MCF 10A (cell line): ENCODE data around the gene CXorf38. TPM values are rescaled to one million over a fixed set of nuclear protein-coding genes. Genes with fewer than 3 reads are reported as not detected.

ENCODE experiments used
- BruUV-seq: library from RNA; stranded (reverse); fragments of 400-500 nt; replicated peaks from 2 replicates; lab custom pipeline; 2021; lab: Mats Ljungman, UMichigan
- CTCF ChIA-PET: fragments of 300-600 bp; sonication (Branson Sonifier 250); formaldehyde crosslinking; extraction: SDS; loops from one replicate; lab custom pipeline; 2021; ENCODE audit warnings: antibody characterized with exemption, inconsistent platforms; lab: Yijun Ruan, JAX
- POLR2A ChIA-PET: fragments of 300-600, 350-650 bp; sonication (Branson Sonifier 250); formaldehyde crosslinking; extraction: SDS; loops from one replicate; lab custom pipeline; 2020; ENCODE audit warnings: antibody characterized with exemption, inconsistent platforms; lab: Yijun Ruan, JAX
- DNase-seq: peaks from one replicate; pipeline ENCODE4 v3.0.0-alpha.2; 2018; ENCODE audit not compliant: unreplicated experiment
- H3K27ac Mint-ChIP-seq: one replicate; pipeline ENCODE4 v1.8.0; 2022; ENCODE audit warnings: mild to moderate bottlenecking, low read depth, mixed read lengths; ENCODE audit not compliant: unreplicated experiment
- H3K27me3 Mint-ChIP-seq: one replicate; pipeline ENCODE4 v1.8.0; 2022; ENCODE audit warnings: mixed read lengths; ENCODE audit not compliant: insufficient read depth, unreplicated experiment
- H3K36me3 Mint-ChIP-seq: one replicate; pipeline ENCODE4 v1.8.0; 2022; ENCODE audit warnings: mild to moderate bottlenecking, moderate library complexity, mixed read lengths; ENCODE audit not compliant: insufficient read depth, unreplicated experiment
- H3K4me1 Mint-ChIP-seq: one replicate; pipeline ENCODE4 v1.8.0; 2022; ENCODE audit warnings: mixed read lengths; ENCODE audit not compliant: insufficient read depth, unreplicated experiment
- H3K4me3 Mint-ChIP-seq: one replicate; pipeline ENCODE4 v1.8.0; 2022; ENCODE audit warnings: mild to moderate bottlenecking, moderate library complexity, mixed read lengths; ENCODE audit not compliant: unreplicated experiment
- H3K9me3 Mint-ChIP-seq: one replicate; pipeline ENCODE4 v1.8.0; 2022; ENCODE audit warnings: mixed read lengths; ENCODE audit not compliant: unreplicated experiment
- intact Hi-C: fragments of 100-400 bp; cut with micrococcal nuclease; formaldehyde crosslinking; loops from 2 replicates; pipeline ENCODE4 v1.14.1; 2022
- total RNA-seq: library from RNA; stranded (reverse); gene quantifications from 2 replicates; pipeline ENCODE4 v1.2.3, GENCODE V29; 2022
- TF ChIP-seq, protein P1 (sequence below): fragments of 200-600 bp; IDR thresholded peaks from one replicate; pipeline ENCODE4 v1.8.0; 2022; ENCODE audit warnings: antibody characterized with exemption, mild to moderate bottlenecking; ENCODE audit not compliant: unreplicated experiment

CXorf38 gene
- total RNA-seq, 1 experiment from 2014 or later: 21.4 TPM

DNA sequence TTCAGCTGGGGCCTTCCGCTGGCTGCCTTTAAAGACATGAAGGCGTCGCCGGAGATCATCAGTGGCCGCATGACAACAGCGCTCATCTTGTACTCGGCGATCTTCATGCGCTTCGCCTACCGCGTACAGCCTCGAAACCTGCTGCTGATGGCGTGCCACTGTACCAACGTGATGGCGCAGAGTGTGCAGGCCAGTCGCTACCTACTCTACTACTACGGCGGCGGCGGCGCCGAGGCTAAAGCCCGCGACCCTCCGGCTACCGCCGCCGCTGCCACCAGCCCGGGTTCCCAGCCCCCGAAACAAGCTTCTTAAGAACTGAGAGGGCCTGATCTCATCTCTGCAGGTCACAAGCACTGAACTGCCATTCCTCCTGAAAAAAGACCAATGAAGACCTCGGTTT lies 23.7 kb downstream of the CXorf38 start:
- no TSS peak for BruUV-seq
- POLR2A ChIA-PET: no interaction called here
- intact Hi-C loops: no loop called here

DNA sequence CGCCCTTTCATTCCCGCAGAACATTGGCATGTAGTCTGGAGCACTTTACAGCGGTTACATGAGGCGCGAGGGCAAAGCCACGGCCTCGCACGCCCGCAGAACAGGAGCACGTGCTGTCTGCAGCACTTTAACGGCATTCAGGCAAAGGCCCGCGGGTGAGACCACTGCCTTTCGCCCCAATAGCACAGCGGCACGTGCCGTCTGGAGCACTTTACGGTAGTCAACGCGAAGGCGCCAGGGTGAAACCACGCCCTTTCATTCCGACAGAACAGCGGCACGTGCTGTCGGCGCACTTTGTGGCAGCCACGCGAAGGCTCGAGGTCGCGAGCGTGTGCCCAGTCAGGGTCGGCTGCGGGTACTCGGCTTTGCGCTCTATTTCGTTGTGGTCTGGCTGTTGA lies 24.2 kb downstream of the CXorf38 start, which contains the start of gene MPC1L:
Gene MPC1L, plus strand, starts transcription at position 290 of the 398 bp plus-strand sequence. CDS start 138 bp downstream, outside the sequence.
- H3K27ac Mint-ChIP-seq: no peak within 1 kb of the TSS
- TF ChIP-seq, protein P1, sequence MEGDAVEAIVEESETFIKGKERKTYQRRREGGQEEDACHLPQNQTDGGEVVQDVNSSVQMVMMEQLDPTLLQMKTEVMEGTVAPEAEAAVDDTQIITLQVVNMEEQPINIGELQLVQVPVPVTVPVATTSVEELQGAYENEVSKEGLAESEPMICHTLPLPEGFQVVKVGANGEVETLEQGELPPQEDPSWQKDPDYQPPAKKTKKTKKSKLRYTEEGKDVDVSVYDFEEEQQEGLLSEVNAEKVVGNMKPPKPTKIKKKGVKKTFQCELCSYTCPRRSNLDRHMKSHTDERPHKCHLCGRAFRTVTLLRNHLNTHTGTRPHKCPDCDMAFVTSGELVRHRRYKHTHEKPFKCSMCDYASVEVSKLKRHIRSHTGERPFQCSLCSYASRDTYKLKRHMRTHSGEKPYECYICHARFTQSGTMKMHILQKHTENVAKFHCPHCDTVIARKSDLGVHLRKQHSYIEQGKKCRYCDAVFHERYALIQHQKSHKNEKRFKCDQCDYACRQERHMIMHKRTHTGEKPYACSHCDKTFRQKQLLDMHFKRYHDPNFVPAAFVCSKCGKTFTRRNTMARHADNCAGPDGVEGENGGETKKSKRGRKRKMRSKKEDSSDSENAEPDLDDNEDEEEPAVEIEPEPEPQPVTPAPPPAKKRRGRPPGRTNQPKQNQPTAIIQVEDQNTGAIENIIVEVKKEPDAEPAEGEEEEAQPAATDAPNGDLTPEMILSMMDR: no peak
- H3K27me3 Mint-ChIP-seq: peaks cover 57% of the 10 kb centered on the region

More for the DNA sequence above, 23.7 kb downstream of the CXorf38 start:
- no peaks in the 10 kb centered on the region for H3K9me3 Mint-ChIP-seq
- no peak for DNase-seq
- H3K4me3 Mint-ChIP-seq: no peak overlapping the region
- CTCF ChIA-PET: no interaction called here
- H3K4me1 Mint-ChIP-seq: no peaks in the 10 kb centered on the region
- H3K27me3 Mint-ChIP-seq: peaks cover 62% of the 10 kb centered on the region
- TF ChIP-seq, protein P1: no peak
- H3K27ac Mint-ChIP-seq: no peak overlapping the region
- peaks cover 10% of the 10 kb centered on the region for H3K36me3 Mint-ChIP-seq

DNA sequence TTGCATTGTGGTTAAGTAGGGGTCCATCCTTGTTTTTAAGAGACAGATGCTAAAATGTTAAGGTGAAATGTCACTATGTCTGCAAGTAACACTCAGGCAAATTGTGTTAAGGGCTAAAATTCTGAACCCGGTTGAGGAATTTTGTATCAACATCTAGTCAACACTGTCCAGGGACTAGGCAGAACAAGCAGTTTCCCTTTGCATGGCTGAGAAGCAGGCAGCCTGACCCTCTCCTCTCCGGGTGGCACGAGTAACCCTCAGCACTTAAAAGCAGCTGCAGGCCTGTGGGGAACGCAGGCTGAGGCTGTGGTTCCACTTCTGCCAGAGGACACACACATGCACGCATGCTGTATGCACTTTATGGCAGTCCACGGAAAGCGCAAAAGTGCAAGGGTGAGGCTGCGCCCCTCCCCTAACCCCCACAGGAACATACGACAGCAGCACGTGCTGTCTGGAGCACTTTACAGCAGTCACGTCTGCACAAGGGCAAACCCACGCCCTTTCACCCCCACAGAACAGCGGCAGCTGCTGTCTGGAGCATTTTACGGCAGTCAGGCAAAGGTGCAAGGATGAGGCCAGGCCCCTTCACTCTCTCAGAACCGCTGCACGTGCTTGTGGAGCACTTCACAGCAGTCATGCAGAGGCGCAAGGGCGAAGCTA lies 24.8 kb downstream of the CXorf38 start:
- BruUV-seq: no TSS peak
- TF ChIP-seq, protein P1: no peak
- Mint-ChIP-seq H3K4me1 (no peaks in the 10 kb centered on the region), H3K27me3 (peaks cover 51% of the 10 kb centered on the region), H3K9me3 (no peaks in the 10 kb centered on the region), H3K27ac (no peak overlapping the region), H3K4me3 (no peak overlapping the region), H3K36me3 (no peaks in the 10 kb centered on the region)
- CTCF ChIA-PET: interaction anchor here (0.7 kb wide), 2 partner anchors 11 to 146 kb away, joined by 3 read pairs; no protein-coding TSS in a partner anchor
- no peak for DNase-seq
- intact Hi-C loops: no loop called here
- POLR2A ChIA-PET: interaction anchor here (0.5 kb wide), 1 partner anchor 1107 kb away, joined by 4 read pairs; no protein-coding TSS in a partner anchor

More for the DNA sequence above, 24.2 kb downstream of the CXorf38 start, which contains the start of gene MPC1L:
- Mint-ChIP-seq H3K4me3 (no peak within 1 kb of the TSS), H3K36me3 (peaks cover 5% of the 10 kb centered on the region), H3K4me1 (no peaks in the 10 kb centered on the region), H3K9me3 (no peaks in the 10 kb centered on the region)
- intact Hi-C loops: no loop called here
- CTCF ChIA-PET: no interaction called here
- no peak for DNase-seq
- no TSS peak for BruUV-seq
- POLR2A ChIA-PET: interaction anchor here (0.5 kb wide), 1 partner anchor 1107 kb away, joined by 4 read pairs; no protein-coding TSS in a partner anchor

DNA sequence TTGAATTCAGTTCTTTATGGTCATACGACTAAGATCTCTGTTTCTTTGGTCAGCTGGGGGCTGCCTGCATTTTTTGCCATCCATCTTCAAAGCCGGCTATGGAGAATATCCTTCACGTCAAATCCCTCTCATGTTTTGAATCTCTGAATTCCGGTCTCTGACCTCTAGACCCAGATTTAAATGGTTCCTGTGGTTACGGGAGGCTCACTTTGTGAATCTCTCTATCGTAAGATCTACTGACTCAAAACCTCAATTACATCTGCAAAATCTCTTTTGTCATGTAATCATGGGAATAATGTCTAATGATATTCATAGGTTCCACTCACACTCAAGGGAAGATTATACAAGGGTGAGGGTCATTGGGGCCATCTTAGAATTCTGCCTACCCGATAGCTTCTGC lies 29.8 kb downstream of the CXorf38 start:
- TF ChIP-seq, protein P1: no peak
- CTCF ChIA-PET: interaction anchor here (0.6 to 1.0 kb wide), 3 partner anchors 27 to 76 kb away, joined by 3 read pairs; no protein-coding TSS in a partner anchor
- Mint-ChIP-seq H3K4me3 (no peak overlapping the region), H3K27ac (no peak overlapping the region), H3K9me3 (no peaks in the 10 kb centered on the region), H3K27me3 (peaks cover 17% of the 10 kb centered on the region), H3K36me3 (no peaks in the 10 kb centered on the region), H3K4me1 (no peaks in the 10 kb centered on the region)
- intact Hi-C loops: no loop called here
- no TSS peak for BruUV-seq
- no peak for DNase-seq
- POLR2A ChIA-PET: interaction anchor here (0.6 kb wide), 1 partner anchor 477 kb away, joined by 3 read pairs; no protein-coding TSS in a partner anchor
